Adipocyte (in vitro differentiated cells): ENCODE results near the gene GTSE1.
A peak's percentile ranks its signal among the peaks of the same experiment; 100 is the strongest.

Experiments used
- DNase-seq: peaks from one replicate; pipeline ENCODE4 v3.0.0-alpha.2; 2015; ENCODE audit warnings: low read depth
- H3K27me3 ChIP-seq: replicated peaks from 2 replicates; pipeline ENCODE4 v1.7.0; 2013; ENCODE audit warnings: mild to moderate bottlenecking, low read length, moderate library complexity; ENCODE audit not compliant: control insufficient read depth, insufficient read depth
- H3K36me3 ChIP-seq: 2 replicates; pipeline ENCODE4 v1.7.0; 2013; ENCODE audit warnings: low read length, mild to moderate bottlenecking, moderate library complexity; ENCODE audit not compliant: control insufficient read depth, insufficient read depth, severe bottlenecking
- H3K4me1 ChIP-seq: 2 replicates; pipeline ENCODE4 v1.7.0; 2013; ENCODE audit warnings: mild to moderate bottlenecking, low read length, moderate library complexity; ENCODE audit not compliant: control insufficient read depth, insufficient read depth
- H3K4me3 ChIP-seq: 2 replicates; pipeline ENCODE4 v1.7.0; 2013; ENCODE audit warnings: mild to moderate bottlenecking, low read length, moderate library complexity
- H3K9ac ChIP-seq: 2 replicates; pipeline ENCODE4 v1.7.0; 2013; ENCODE audit warnings: mild to moderate bottlenecking, low read length, moderate library complexity
- H3K9me3 ChIP-seq: 2 replicates; pipeline ENCODE4 v1.7.0; 2013; ENCODE audit warnings: mild to moderate bottlenecking, low read length, moderate library complexity; ENCODE audit not compliant: control insufficient read depth

The GTSE1 gene

DNA sequence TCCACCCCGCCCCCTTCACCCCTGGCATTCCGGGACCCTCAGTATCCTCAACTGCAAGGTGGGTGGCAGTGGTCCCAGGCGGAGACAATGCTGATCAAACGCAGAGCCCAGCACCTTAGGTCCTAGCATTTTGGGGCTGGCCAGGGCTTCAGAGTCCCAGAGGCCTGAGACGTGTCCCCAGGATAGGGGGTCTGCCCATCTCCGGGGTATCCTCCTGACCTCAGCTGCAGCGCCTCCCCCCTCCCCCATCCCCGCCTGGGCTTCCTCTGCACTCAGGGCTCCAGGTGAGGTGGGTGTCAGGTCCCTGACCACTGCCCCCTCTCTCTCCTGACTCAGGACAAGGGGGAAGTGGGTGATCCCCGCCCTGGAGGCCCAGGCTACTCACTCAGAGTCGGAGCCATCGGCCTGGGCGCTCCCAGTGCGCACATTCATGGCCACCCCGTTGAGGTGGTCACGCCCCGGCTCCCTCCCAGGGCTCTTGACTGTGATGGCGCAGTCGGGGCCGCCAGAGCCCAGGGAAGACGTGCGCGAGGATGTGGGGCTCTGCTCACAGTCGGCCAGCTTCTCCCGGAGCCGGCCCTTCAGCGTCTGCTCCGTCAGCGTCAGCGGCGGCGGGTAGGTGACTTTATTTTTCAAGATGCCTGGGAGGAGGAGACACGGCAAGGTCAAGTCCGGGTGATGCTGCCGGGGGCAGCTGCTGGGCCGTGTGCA is 67.1 kb downstream of the GTSE1 start:
- Histone ChIP-seq H3K9me3 (no peaks in the 10 kb centered on the region), H3K27me3 (peaks cover 34% of the 10 kb centered on the region), H3K4me1 (peaks cover 8% of the 10 kb centered on the region), H3K36me3 (no peaks in the 10 kb centered on the region), H3K4me3 (no peak overlapping the region), H3K9ac (no peak overlapping the region)
- DNase-seq, result no peak

DNA sequence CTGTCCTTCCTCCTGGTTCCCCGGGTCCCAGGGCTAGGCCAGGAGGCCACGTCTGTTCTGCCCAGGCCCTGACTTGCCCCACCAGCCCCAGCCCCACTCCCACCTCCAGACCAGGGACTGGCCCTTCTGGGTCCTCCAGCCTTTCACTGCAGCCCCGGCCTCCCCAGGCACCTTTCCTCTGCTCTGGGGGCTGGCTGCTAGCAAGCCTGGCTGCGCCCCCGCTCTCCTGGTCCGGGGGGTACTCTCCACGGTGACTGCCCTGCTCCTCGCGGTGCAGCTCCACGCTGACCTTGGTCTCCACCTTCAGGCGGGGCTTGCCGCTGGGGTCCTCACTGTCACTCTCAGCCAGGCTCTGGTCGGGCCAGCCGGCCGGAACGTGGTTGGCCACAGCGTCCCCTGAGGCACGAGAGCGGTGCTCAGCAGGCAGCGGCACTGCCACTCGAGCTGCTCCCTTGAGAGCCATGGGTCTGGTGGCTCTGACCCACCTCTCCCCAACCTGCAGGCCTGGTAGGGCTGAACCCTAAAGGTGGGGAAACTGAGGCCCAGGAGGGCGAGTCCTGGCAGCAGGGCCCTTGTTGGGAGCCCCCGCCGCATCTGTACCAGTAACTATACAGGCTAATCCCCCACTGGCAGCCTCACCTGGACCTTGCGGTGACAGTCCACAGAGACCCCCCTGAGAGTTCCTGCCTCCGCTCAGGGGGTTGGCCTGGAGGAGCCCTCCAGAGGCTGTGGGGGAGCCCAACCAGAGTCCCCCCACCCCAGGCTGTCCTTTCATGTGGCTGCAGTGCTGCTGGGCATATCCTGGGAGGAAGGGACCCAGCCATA is 67.9 kb downstream of the GTSE1 start:
- Histone ChIP-seq H3K4me1 (peaks cover 8% of the 10 kb centered on the region), H3K9ac (no peak overlapping the region), H3K9me3 (no peaks in the 10 kb centered on the region), H3K27me3 (peaks cover 34% of the 10 kb centered on the region), H3K36me3 (no peaks in the 10 kb centered on the region), H3K4me3 (no peak overlapping the region)
- DNase-seq, result no peak

DNA sequence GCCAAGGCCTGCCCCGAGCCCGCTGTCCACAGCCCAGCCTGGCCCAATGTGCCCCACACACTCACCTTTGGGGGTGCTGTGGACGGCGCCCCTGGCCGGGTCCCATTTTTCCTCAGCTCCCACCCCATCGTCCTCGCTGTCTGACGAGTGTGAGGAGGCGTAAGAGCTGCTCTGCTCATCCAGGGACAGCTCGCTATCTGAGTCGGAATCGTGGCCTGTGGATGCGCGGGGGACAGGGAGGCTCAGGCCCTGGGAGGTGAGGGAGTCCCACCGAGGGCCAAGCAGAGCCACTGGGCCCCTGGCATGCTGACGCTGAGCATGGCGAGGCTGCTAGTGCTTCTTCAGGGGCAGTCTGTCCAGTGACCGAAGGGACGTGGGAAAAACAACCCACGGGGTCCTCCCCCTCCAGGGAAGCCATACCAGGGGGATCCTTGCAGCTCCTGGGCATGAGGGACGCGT is 68.5 kb downstream of the GTSE1 start:
- no peak for DNase-seq
- Histone ChIP-seq H3K9ac (no peak overlapping the region), H3K4me3 (no peak overlapping the region), H3K4me1 (peaks cover 8% of the 10 kb centered on the region), H3K27me3 (peaks cover 34% of the 10 kb centered on the region), H3K36me3 (no peaks in the 10 kb centered on the region), H3K9me3 (no peaks in the 10 kb centered on the region)

GRCh38 chr22:46366327-46366731 is 69.7 kb downstream of the GTSE1 start:
- DNase-seq, result no peak
- Histone ChIP-seq H3K4me3 (no peak overlapping the region), H3K36me3 (no peaks in the 10 kb centered on the region), H3K4me1 (peaks cover 8% of the 10 kb centered on the region), H3K27me3 (peaks cover 45% of the 10 kb centered on the region), H3K9ac (no peak overlapping the region), H3K9me3 (no peaks in the 10 kb centered on the region)

- peaks cover 6% of the 10 kb centered on the region for H3K4me1 ChIP-seq
- H3K27me3 ChIP-seq, result peaks cover 50% of the 10 kb centered on the region
- no peaks in the 10 kb centered on the region for H3K36me3 ChIP-seq
- no peaks in the 10 kb centered on the region for H3K9me3 ChIP-seq
- DNase-seq, result no peak
- H3K9ac ChIP-seq, result no peak overlapping the region
- H3K4me3 ChIP-seq, result no peak overlapping the region
These were observed 70.4 kb downstream of the GTSE1 start for GRCh38 chr22:46366801-46367706.

GRCh38 chr22:46367707-46368191 is 71.1 kb downstream of the GTSE1 start:
- H3K4me3 ChIP-seq, result no peak overlapping the region
- H3K9me3 ChIP-seq, result no peaks in the 10 kb centered on the region
- H3K4me1 ChIP-seq, result no peaks in the 10 kb centered on the region
- no peak overlapping the region for H3K9ac ChIP-seq
- H3K36me3 ChIP-seq, result no peaks in the 10 kb centered on the region
- peaks cover 53% of the 10 kb centered on the region for H3K27me3 ChIP-seq
- peak; percentile 69 for DNase-seq

DNA sequence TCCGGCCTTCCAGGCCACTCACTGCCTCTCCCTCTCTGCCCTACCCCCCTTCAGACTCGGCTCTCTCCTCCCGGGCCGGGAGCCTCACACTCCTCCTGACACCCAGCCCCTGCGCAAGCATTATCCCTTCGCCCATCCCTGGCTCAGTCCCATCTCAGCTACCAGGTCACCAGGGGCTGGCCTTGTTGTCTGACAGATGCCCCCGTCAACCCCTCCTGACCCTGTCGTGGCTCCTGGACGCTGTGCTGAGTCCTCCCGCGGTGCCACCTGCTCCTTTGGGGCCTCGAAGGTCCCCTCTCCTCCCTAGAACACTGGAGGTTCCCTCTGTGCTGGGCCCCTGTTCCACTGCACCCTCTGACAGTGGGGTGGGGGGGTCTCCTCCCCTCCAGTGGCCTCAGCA is 71.8 kb downstream of the GTSE1 start:
- H3K4me3 ChIP-seq, result no peak overlapping the region
- no peaks in the 10 kb centered on the region for H3K4me1 ChIP-seq
- H3K9me3 ChIP-seq, result no peaks in the 10 kb centered on the region
- peaks cover 55% of the 10 kb centered on the region for H3K27me3 ChIP-seq
- no peak overlapping the region for H3K9ac ChIP-seq
- H3K36me3 ChIP-seq, result no peaks in the 10 kb centered on the region
- no peak for DNase-seq

DNA sequence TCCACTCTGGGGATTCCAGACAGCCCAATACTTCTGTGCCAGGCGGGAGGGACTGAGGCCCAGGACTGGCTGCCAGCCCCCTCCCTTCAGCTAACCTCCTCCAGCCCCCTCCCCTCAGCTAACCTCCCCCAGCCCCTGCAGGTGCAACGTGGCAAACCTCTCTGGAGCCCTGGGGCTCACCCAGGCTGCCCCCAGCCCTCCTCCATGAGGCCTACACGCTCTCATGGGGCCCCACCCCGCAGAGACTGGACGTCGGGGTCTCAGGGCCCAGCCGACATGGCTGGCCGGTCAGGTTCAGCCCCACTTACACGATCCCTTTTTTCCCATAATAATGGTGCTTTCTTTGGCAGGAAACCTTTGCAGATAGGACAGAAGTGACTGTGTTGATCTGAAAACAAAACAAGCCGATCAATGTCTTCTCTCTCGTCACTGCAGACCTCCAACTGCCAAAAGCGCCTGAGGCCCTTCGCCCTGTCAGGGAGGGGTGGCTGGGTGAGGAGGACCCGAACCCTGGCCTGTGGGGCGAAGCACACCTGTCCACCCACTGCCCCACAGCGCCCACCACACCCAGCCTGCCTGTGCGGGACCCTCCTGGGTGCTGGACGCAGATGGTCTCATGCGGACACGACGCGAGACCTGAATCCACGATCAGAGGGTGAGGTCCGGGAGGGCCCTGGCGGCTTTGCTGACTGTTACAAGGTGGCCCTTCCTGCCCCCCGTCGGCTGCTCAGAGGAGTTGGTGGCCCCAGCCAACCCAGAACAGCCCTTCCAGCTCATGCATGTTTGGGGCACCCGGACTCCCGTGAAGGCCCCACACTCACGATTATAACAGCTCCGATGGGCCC is 72.4 kb downstream of the GTSE1 start:
- Histone ChIP-seq H3K27me3 (peaks cover 52% of the 10 kb centered on the region), H3K9me3 (no peaks in the 10 kb centered on the region), H3K9ac (no peak overlapping the region), H3K36me3 (no peaks in the 10 kb centered on the region), H3K4me3 (no peak overlapping the region), H3K4me1 (no peaks in the 10 kb centered on the region)
- DNase-seq, result no peak

DNA sequence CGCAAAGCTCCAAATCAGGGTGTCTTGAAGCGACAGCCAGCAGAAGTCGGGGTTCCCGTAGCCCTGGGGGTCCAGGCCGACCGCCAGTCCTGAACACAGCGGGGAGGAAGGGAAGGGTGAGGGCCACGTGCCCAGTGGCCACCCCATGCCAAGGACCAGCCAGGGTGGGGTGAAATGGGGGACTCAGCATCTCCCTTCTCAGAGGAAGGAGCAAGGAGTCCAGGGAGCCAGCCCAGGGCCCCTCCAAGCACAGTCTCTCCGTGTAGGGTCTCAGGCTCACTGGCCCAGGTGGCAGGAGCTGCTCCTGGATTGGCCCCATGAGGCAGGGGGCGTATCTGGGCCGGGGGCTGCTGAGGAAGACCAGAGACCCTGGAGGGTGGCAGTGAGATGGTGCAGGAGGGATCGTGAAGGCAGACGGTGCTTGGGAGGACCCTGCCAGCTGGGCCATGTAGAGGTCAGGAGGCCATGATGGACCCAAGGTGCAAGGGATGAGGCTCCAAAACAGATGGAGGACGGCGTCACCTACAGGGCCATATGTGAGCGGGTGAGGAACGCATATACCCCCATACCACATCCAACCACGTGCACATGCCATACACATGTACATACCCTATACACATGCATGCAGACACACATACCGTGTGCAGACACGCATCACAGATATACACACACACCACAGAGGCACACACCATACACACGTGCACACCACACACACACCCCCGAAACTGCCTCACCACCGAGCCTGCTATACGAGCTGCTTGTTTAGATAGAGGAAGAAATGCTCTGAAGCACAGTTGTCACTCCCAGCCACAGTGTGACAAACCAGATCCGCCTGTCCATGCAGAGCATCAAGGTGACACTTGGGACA is 73.3 kb downstream of the GTSE1 start:
- no peak for DNase-seq
- Histone ChIP-seq H3K4me1 (no peaks in the 10 kb centered on the region), H3K9ac (no peak overlapping the region), H3K27me3 (peaks cover 49% of the 10 kb centered on the region), H3K36me3 (no peaks in the 10 kb centered on the region), H3K9me3 (no peaks in the 10 kb centered on the region), H3K4me3 (no peak overlapping the region)
